ENCODE data around the gene PCNX2. TPM values are rescaled to one million over a fixed set of nuclear protein-coding genes. Genes with fewer than 3 reads are reported as not detected.

The PCNX2 gene
- total and polyA plus RNA-seq, 10 of the 15 experiments (the other 5 are each of a cell fraction or from before 2014, with no cell fraction given), result 2.1 to 16.4 (median 8.1) TPM

GRCh38 chr1:232998138-232998537 lies 297.4 kb downstream of the PCNX2 start (continued):
- TF ChIP-seq TCF7 (IDR thresholded peaks at IDR 0.05; ENCODE audit: borderline replicate concordance), result no peak
- TF ChIP-seq ZSCAN29 (IDR thresholded peaks at IDR 0.05), result no peak

- ChIA-PET CTCF (no interaction called here), SMC1A (ENCODE audit: uncharacterized antibody, unreplicated experiment) (interaction anchor here (0.7 kb wide), 1 partner anchor 370 kb away, joined by 3 read pairs; no protein-coding TSS in a partner anchor)
- no peaks in the 10 kb centered on the region for H3K36me3 ChIP-seq (ENCODE audit: control insufficient read depth in 2 of 2, insufficient read depth in 2 of 2, low read length in 1 of 2)
Measured at GRCh38 chr1:232996143-232996542, 299.4 kb downstream of the PCNX2 start.

More at GRCh38 chr1:232996143-232996542, 299.4 kb downstream of the PCNX2 start:
- Histone ChIP-seq H3K27me3 (replicated peaks in 1 of 2; ENCODE audit: control insufficient read depth in 2 of 2, insufficient read depth in 2 of 2, low read length in 1 of 2) (no peaks in the 10 kb centered on the region), H3K4me1 (ENCODE audit: control insufficient read depth, insufficient read depth, low read length) (no peaks in the 10 kb centered on the region), H2AFZ (ENCODE audit: control insufficient read depth, low read depth, low read length) (no peak overlapping the region), H3K9me3 (replicated peaks; ENCODE audit: control insufficient read depth, insufficient read depth, low read length) (no peaks in the 10 kb centered on the region; the same call in 2 of the 3 replicates), H3K9ac (ENCODE audit: control insufficient read depth, insufficient read depth, low read length) (no peak overlapping the region), H4K20me1 (ENCODE audit: control insufficient read depth, insufficient read depth) (no peaks in the 10 kb centered on the region), H3K27ac (ENCODE audit: control insufficient read depth, insufficient read depth) (no peak overlapping the region), H3K79me2 (ENCODE audit: control insufficient read depth, insufficient read depth, low read length) (no peaks in the 10 kb centered on the region), H3K4me2 (ENCODE audit: control insufficient read depth, insufficient read depth) (no peak overlapping the region), H3K4me3 (no peak overlapping the region)
- in situ Hi-C loops (cut with MboI) (no loop called here), intact Hi-C loops (cut with micrococcal nuclease; ENCODE audit: unreplicated experiment) (no loop called here)
- RAD21 ChIA-PET (ENCODE audit: unreplicated experiment), result no interaction called here
- FAIRE-seq, result no peak
- no TSS peak for BruUV-seq (replicated peaks)
- DNase-seq (ENCODE audit: low read depth, low spot score), result no peak
- POLR2A ChIA-PET, result no interaction called here
- ATAC-seq, result no peak
- TF ChIP-seq TARDBP (IDR thresholded peaks at IDR 0.05; ENCODE audit: borderline replicate concordance), result no peak
- no peak for TF ChIP-seq BMI1 (IDR thresholded peaks at IDR 0.05; ENCODE audit: borderline replicate concordance)
- TF ChIP-seq JUND (IDR thresholded peaks at IDR 0.05; ENCODE audit: low read depth, low read length), result no peak
- no peak for TF ChIP-seq CHD2 (IDR thresholded peaks at IDR 0.05; ENCODE audit: borderline replicate concordance, low read depth, low read length)
- no peak for TF ChIP-seq EZH2 (IDR thresholded peaks at IDR 0.05; ENCODE audit: borderline replicate concordance, control insufficient read depth, low read depth, low read length)
- TF ChIP-seq JUNB (IDR thresholded peaks at IDR 0.05), result no peak
- TF ChIP-seq TCF7 (IDR thresholded peaks at IDR 0.05; ENCODE audit: borderline replicate concordance), result no peak
- no peak for TF ChIP-seq WRNIP1 (IDR thresholded peaks at IDR 0.05; ENCODE audit: borderline replicate concordance, low read depth, low read length)
- TF ChIP-seq ESRRA (IDR thresholded peaks at IDR 0.05; ENCODE audit: low read length), result no peak
- no peak for TF ChIP-seq BHLHE40 (IDR thresholded peaks at IDR 0.05; ENCODE audit: borderline replicate concordance in 1 of 2, low read depth in 2 of 2, low read length in 1 of 2)
- no peak for TF ChIP-seq ASH2L (IDR thresholded peaks at IDR 0.05; ENCODE audit: borderline replicate concordance, low read depth)
- TF ChIP-seq MAX (IDR thresholded peaks at IDR 0.05; ENCODE audit: low read depth, low read length), result no peak
- TF ChIP-seq MYC (IDR thresholded peaks at IDR 0.05; ENCODE audit: insufficient read depth, insufficient read length, insufficient replicate concordance, low read length, severe bottlenecking), result no peak
- no peak for TF ChIP-seq IKZF2 (IDR thresholded peaks at IDR 0.05)
- TF ChIP-seq BACH1 (IDR thresholded peaks at IDR 0.05; ENCODE audit: borderline replicate concordance), result no peak
- WGBS (ENCODE audit: insufficient coverage, insufficient replicate concordance, low lambda C conversion rate, missing lambda C conversion rate), result 78% methylated on average over 2 of the region's 2 CpGs

Measured in GM12878 (cell line).